GM18861 (cell line): Measurements from ENCODE around the gene ITGB7.

Experiments used
- ATAC-seq: cut with Tn5 transposase; IDR thresholded peaks from one replicate; pipeline ENCODE4 v1.9.1; 2021; ENCODE audit not compliant: unreplicated experiment

Gene ITGB7

GRCh38 chr12:53231921-53232645 lies 25.0 kb upstream of the ITGB7 start, which contains the start of gene RARG:
TSS of gene RARG (minus strand) at chr12:53232209. CDS start at chr12:53227545, 4,664 bp downstream.
- ATAC-seq: no peak

GRCh38 chr12:53231671-53231920 lies 24.5 kb upstream of the ITGB7 start:
- ATAC-seq: no peak

- no peak for ATAC-seq
These were observed 23.2 kb upstream of the ITGB7 start for GRCh38 chr12:53230108-53230845.

- ATAC-seq: no peak
These were observed 22.4 kb upstream of the ITGB7 start for GRCh38 chr12:53229454-53229853.

DNA sequence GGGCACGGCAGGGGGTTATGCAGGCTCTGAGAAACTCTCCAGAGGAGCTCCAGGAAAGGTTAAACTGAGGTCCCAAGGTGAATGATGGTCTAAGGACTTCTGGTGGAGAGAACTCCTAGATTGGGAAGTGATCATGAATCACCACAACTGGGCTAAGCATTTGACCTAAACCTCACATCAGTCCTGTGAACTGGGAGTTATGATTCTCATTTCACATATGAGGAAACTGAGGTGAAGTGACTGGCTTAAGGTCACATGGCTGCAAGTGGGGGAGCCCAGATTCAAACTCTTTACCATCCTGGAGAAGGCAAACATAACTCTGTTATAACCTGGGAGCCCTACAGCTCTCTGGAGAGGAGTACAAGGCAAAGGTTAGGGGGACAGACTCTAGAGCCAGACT lies 20.8 kb upstream of the ITGB7 start:
- ATAC-seq: no peak

- ATAC-seq: no peak
These were observed 20.3 kb upstream of the ITGB7 start for GRCh38 chr12:53227341-53227740.

DNA sequence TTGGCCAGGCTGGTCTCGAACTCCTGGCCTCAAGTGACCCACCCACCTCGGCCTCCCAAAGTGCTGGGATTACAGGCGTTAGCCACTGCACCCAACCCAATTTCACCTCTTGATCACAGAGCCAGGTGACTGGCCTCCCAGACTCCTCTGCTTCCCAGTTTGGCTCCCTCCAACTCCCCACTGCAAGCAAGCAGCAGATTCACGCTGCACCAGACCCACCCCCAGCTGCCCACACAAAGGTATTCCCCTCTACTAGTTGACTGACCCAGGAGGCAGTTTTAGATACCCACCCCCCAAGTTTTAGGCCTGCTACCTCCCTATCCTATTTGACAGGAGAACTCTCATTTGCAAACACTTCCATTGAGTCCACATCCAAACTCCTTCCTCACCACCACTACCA lies 19.8 kb upstream of the ITGB7 start:
- no peak for ATAC-seq

DNA sequence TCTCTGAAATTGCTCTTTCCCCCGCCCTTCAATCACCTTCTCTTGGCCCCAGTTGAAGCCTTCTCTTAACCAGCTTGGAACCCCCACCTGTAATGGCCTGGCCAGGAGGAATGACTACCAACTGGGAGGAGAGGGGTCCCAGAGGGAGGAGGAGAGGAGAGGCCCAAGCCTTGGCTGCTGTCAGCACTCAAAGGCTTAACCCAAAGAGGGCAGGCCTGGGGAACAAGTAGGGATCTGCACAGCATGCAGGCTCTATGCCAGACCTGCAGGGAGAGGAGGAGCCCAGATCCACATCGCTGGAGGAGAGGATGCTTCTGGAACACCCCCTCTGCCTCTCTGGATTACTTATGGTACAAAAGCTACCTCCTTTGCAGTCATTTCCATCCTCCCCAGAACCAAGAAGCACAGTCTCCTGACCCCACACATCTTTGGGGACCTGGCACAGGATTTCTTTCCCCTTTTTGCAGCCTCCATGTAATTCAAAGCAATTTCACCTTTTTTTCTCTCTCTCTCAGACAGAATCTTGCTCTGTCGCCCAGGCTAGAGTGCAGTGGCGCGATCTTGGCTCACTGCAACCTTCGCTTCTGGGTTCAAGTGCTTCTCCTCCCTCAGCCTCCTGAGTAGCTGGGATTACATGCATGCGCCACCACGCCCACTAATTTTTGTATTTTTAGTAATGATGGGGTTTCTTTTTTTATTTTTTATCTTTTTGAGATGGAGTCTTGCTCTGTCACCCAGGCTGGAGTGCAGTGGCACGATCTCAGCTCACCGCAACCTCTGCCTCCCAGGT lies 18.8 kb upstream of the ITGB7 start:
- no peak for ATAC-seq

DNA sequence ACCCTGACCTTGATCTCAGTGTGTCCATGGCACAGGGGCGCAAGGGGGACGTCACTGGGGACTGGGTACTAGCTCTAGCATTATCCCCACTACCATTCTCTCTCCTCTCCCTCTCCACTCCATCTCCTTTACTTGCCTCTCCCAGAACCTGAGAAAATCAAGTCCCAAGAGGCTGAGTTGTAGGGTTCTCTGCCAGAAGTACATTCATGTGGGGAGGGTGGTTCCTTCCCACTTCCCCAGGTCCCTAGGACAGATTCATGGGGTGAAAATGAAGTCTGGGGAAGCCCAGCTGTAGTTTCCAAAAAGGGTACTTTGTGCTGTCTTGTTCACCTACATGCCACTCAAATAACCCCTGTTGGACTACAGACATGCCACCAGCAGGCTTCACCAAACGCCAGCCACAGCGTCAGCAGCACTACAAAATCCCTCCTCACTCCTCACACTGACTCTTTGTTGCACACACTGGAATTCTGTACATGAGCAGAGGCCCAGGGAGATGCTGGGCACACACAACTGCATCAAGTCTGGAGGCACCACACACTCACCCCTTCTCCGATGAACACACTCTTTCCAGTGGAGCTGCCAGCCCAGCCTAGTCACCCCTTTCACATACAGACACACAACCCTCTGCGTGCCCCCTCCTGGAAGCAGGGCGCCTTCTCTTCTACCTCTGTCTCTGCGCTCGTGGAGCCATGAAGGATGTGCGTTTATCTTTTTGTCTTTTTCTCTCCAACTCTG lies 18.0 kb upstream of the ITGB7 start:
- ATAC-seq: no peak

DNA sequence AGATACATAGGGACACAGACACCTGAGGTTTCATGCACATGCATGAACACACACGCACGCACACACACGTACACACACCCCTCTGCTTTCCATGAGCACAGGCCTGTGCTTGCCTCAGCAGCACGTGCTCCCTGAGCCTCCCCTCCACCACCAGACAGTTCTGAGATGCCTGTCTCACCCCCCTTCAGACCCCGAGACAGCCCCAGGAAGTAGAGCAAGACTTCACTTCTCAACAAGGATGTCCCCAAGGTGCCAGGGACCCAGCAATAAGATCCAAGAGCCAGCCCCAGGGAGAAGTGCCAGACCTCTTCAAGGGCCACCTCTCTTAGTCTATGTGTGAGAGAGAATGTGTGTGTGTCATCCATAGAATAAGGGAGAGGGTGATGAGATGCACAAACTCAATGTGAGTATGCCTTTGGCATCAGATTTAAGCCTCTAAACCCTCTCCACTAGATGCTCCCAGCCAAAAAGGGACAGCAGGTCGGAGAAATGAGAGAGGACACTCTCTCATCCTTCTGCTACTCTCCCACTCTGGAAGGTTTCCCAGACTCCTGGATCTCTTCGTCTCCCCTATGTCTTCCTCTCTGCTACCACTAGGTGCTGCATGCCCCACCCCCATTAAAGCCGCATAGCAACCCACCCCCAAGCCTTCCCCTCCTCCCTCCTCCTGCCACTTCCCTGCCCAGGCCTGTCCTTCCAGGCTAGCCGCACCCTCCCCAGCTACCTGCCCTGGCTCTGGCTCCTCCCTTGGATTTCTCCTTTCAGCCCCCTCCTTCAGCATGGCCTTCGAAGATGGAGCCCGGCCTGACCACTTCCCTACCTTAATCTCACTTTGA lies 17.2 kb upstream of the ITGB7 start:
- ATAC-seq: no peak

DNA sequence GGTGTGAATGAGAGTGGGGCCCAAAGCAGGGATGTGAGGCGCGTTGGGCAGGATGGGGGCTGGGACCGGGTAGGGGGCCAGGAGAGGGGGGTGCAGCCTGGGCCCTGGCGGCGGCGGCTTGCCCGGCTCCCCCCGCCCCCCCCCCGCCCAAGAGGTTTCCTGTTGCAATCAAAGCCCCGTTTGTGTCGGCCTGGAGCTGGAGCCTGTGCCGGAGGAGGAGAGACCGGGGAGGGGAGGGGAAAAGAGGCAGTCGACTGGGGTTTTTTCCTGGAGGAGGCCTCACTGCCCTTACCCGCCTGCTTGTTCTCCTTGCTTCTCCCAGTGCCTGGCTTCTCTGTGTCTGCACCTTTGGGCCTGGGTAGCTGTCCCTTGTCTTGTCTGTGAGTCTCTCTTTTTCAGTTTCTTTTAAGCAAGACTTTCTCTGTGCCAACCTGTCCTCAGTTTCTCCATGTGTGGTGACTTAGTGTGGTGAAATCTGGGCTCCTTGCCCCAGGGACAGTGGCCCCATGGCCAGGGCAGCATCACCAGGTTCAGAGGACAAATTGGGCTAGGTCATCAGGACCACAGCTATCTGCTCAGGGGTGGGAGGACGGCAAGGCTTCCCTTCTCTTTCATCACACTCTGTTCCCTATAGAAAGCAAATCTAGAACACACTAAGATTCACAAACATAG lies 16.5 kb upstream of the ITGB7 start:
- ATAC-seq: no peak

DNA sequence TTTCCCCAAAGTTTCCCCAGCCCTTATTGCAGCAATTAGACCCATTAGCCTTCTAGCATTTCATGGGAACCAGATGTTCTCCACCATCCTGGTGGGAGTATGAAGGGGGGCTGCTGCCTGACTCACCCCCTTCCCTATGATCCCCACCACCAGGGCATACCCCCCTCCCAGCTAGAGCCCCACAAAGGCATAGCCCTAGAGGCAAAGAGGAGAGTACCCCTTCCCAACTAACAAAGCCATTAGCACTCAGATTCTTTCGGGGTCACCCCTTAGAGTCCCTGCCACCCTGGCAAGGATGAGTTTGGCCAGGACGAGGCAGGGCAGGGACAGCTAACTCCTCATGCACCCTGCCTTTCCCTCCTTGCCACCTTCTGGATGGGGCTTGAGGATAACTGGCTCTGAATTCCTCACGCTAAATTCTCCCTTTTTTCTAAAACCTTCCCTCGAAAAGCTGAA lies 15.8 kb upstream of the ITGB7 start:
- ATAC-seq: no peak

DNA sequence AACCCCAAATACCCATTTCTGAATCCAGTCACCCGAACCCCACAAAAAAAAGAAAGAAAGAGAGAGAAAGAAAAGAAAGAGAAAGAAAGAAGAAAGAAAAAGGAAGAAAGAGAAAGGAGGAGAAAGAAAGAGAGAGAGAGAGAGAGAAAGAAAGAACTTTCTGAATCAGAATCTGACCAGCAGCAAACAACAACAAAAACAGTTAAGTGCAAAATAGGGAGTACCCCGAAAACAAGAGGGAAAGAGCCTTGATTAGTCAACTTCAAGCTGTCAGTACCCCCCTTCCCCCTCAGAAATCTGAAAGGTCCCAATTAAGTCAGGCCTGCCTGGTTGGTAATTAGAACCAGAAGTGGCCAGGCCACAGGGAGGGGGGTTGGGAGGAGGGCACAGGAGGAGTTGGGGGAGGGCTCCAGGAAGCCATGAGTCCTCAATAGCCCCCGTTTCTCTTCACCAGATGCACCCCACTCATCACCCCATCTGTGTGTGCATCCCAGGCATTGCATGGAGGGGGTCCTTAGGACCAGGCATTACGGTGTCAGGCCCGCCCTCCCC lies 15.2 kb upstream of the ITGB7 start:
- no peak for ATAC-seq

- ATAC-seq: no peak
These were observed 14.4 kb upstream of the ITGB7 start for GRCh38 chr12:53221203-53222080.

DNA sequence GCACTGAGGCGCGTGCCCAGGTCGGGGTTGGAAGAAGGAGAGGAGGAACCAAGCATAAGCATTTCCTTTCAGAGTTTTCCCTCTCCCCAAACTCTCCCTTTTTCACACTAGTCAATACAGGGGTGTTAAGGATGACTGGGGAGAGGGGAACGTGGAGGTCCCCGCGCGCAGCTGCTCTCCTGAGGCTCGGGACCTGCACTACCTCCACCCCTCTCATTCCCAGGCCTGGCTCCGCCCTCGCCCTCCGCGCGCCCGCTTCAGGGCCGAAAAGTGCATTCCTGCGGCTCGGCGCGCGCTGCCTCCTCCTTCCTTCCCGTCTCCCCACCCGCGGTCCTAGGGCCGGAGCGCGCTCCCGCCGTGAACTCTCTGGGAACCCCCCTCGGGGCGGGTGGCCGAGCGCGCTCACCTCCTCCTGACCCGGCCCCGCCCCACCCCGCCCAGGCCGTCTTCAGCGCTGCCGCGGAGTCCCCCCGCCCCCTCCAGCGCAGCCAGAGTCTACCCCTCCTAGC lies 13.7 kb upstream of the ITGB7 start:
- ATAC-seq: peak; percentile 39

- ATAC-seq: peak; percentile 21
These were observed 13.1 kb upstream of the ITGB7 start for GRCh38 chr12:53219956-53220693.

DNA sequence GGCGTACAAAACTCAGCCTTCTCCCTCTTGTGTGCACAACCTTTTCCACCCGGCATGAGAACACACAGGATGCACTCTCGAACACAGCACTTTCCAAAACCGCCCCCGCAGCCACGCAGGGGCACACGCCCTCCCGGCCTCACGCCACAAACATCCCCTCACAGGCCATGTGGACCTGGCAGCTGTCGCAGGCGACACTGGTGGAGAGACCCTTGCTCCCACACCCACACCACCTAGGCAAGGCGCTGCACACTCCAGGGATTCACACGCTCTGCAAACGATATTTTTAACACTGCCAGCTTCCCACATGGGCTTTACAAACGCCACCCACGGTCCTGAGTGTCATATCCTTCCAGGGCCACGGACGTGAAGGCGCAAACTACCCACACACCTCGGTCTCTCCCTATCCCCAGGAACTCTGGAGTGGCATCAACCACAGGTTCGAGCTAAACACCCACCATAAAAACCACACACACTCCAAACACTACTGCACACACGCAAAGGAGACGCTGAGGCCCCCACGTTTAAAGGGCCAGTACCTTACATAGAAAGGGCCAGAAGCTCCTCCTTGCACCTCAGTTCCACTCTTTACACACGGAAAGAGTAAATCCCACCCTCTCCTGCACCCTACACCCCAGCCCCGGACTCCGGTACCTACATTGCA lies 12.4 kb upstream of the ITGB7 start:
- ATAC-seq: no peak
